Endothelial cell of umbilical vein (primary cell): ENCODE data around the gene LIN7B. TPM values are rescaled to one million over a fixed set of nuclear protein-coding genes. Genes with fewer than 3 reads are reported as not detected.

Experiments
- BruUV-seq: library from RNA; stranded (reverse); fragments of 400-500 nt; replicated peaks from 2 replicates; lab custom pipeline; 2021; lab: Mats Ljungman, UMichigan
- CTCF ChIA-PET: fragments of 300-600, 350-600 bp; sonication (Branson Sonifier 250); formaldehyde crosslinking; loops from one replicate; lab custom pipeline; 2021; ENCODE audit warnings: antibody characterized with exemption, inconsistent platforms; lab: Charles Lee
- POLR2A ChIA-PET: fragments of 300-600, 350-600 bp; sonication (Branson Sonifier 250); formaldehyde crosslinking; loops from one replicate; lab custom pipeline; 2021; ENCODE audit warnings: antibody characterized with exemption, inconsistent platforms; lab: Charles Lee
- DNase-seq: peaks from one replicate; pipeline ENCODE4 v3.0.0-alpha.2; 2011; ENCODE audit warnings: low read depth, low spot score
- FAIRE-seq: peaks from 2 replicates; lab custom pipeline; 2011; peaks lifted over from hg19 to GRCh38; lab: Jason Lieb, UNC
- H2AFZ ChIP-seq: 2 replicates; pipeline ENCODE4 v1.6.0; 2012; ENCODE audit warnings: low read depth, low read length, control low read depth, inconsistent platforms
- H3K27ac ChIP-seq: 2 replicates; pipeline ENCODE4 v1.5.1; 2011; ENCODE audit warnings: low read depth, mild to moderate bottlenecking, control low read depth, low read length, moderate library complexity; ENCODE audit not compliant: insufficient read depth
- H3K27me3 ChIP-seq, 2 experiments: 2 replicates each; pipeline versions ENCODE4 v1.6.0 to v1.6.1; 2011; ENCODE audit warnings: low read length in 2 of 2, mixed read lengths in 1 of 2; ENCODE audit not compliant: control insufficient read depth in 2 of 2, insufficient read depth in 2 of 2
- H3K36me3 ChIP-seq, 2 experiments: 2 replicates in 1 of 2; 3 replicates in 1 of 2; pipeline ENCODE4 v1.5.1; 2011; ENCODE audit warnings: low read length in 2 of 2, mild to moderate bottlenecking in 1 of 2, moderate library complexity in 1 of 2; ENCODE audit not compliant: control insufficient read depth in 2 of 2, insufficient read depth in 2 of 2; ENCODE audit errors: extremely low read depth in 1 of 2
- H3K4me1 ChIP-seq: 3 replicates; pipeline ENCODE4 v1.5.1; 2011; ENCODE audit warnings: mild to moderate bottlenecking, low read length; ENCODE audit not compliant: control insufficient read depth, insufficient read depth; ENCODE audit errors: extremely low read depth
- H3K4me2 ChIP-seq: 2 replicates; pipeline ENCODE4 v1.6.1; 2011; ENCODE audit warnings: low read length, control low read depth, mixed read lengths; ENCODE audit not compliant: insufficient read depth
- H3K4me3 ChIP-seq, 3 experiments: fragments of 200-600 bp in 1 of 3; sonication (generic), shearing (Covaris generic) in 1 of 3; replicated peaks in 1 of 3; 2 replicates each; pipeline ENCODE4 v1.5.1; 2011 to 2016; ENCODE audit warnings: control low read depth in 3 of 3, low read length in 3 of 3, mild to moderate bottlenecking in 2 of 3, inconsistent platforms in 1 of 3, low read depth in 1 of 3, moderate library complexity in 1 of 3; ENCODE audit not compliant: insufficient read depth in 1 of 3
- H3K79me2 ChIP-seq: 2 replicates; pipeline ENCODE4 v1.6.0; 2012; ENCODE audit warnings: low read length, inconsistent platforms; ENCODE audit not compliant: control insufficient read depth, insufficient read depth
- H3K9ac ChIP-seq: replicated peaks from 2 replicates; pipeline ENCODE3; 2011; ENCODE audit warnings: low read length, control low read depth; ENCODE audit not compliant: insufficient read depth; ENCODE audit errors: extremely low read depth
- H3K9me1 ChIP-seq: replicated peaks from 3 replicates; pipeline ENCODE4 v1.6.0; 2011; ENCODE audit warnings: mild to moderate bottlenecking, low read length; ENCODE audit not compliant: control insufficient read depth, insufficient read depth; ENCODE audit errors: extremely low read depth
- H3K9me3 ChIP-seq: replicated peaks from 2 replicates; pipeline ENCODE4 v1.5.1; 2012; ENCODE audit warnings: low read length, inconsistent platforms; ENCODE audit not compliant: control insufficient read depth, insufficient read depth
- H4K20me1 ChIP-seq: replicated peaks from 2 replicates; pipeline ENCODE3; 2011; ENCODE audit warnings: mild to moderate bottlenecking, low read length; ENCODE audit not compliant: control insufficient read depth, insufficient read depth; ENCODE audit errors: extremely low read depth
- CTCF ChIP-seq, 2 donors: IDR thresholded peaks; 1 replicate in 1 of 2; 2 replicates in 1 of 2; pipeline ENCODE4 v1.5.1; 2011; ENCODE audit warnings: low read length in 2 of 2, mild to moderate bottlenecking in 2 of 2, moderate library complexity in 2 of 2, control low read depth in 1 of 2, inconsistent platforms in 1 of 2, low read depth in 1 of 2; ENCODE audit not compliant: insufficient read depth in 1 of 2; ENCODE audit errors: extremely low read depth in 1 of 2
- EZH2 ChIP-seq: IDR thresholded peaks from 2 replicates; pipeline ENCODE4 v1.6.1; 2012; ENCODE audit warnings: borderline replicate concordance, low read depth, mild to moderate bottlenecking, moderate library complexity, low read length, inconsistent platforms; ENCODE audit not compliant: severe bottlenecking
- FOS ChIP-seq: IDR thresholded peaks from 2 replicates; pipeline ENCODE4 v1.6.1; 2011; ENCODE audit warnings: mild to moderate bottlenecking, low read length, moderate library complexity, borderline replicate concordance; ENCODE audit not compliant: insufficient read depth
- GATA2 ChIP-seq: IDR thresholded peaks from 2 replicates; pipeline ENCODE4 v1.7.0; 2011; ENCODE audit warnings: low read depth, mild to moderate bottlenecking, moderate library complexity, mixed read lengths, low read length; ENCODE audit not compliant: insufficient read length, insufficient read depth
- JUN ChIP-seq: IDR thresholded peaks from 2 replicates; pipeline ENCODE4 v1.6.1; 2011; ENCODE audit warnings: borderline replicate concordance, low read depth; ENCODE audit not compliant: insufficient read length, insufficient read depth
- MAX ChIP-seq: IDR thresholded peaks from 2 replicates; pipeline ENCODE4 v1.6.1; 2011; ENCODE audit not compliant: insufficient read depth, insufficient read length
- MYC ChIP-seq: IDR thresholded peaks from one replicate; pipeline ENCODE4 v1.6.1; 2011; ENCODE audit warnings: mild to moderate bottlenecking, low read depth, low read length
- POLR2A ChIP-seq: IDR thresholded peaks from 2 replicates; pipeline ENCODE4 v1.6.1; 2012; ENCODE audit warnings: low read depth, mild to moderate bottlenecking, control low read depth, low read length
- POLR2AphosphoS5 ChIP-seq: IDR thresholded peaks from 2 replicates; pipeline ENCODE4 v1.6.1; 2012; ENCODE audit warnings: low read depth, mild to moderate bottlenecking, control low read depth, low read length, moderate library complexity; ENCODE audit not compliant: insufficient read depth
- dilution Hi-C: fragments of 300-500 bp; cut with MboI; formaldehyde crosslinking; loops from one replicate; pipeline ENCODE4 v1.15.0; 2019; ENCODE audit warnings: low sequenced_read_pairs; ENCODE audit not compliant: extremely low pct_ligation_motif_present
- intact Hi-C: fragments of 100-400 bp; cut with micrococcal nuclease; formaldehyde crosslinking; loops from one replicate; pipeline ENCODE4 v1.10.0; 2022
- polyA plus RNA-seq, 4 experiments: library from polyadenylated mRNA; depleted of rRNA in 3 of 4; stranded (reverse) in 3 of 4; unstranded in 1 of 4; fragments of >200 nt; gene quantifications; 2 replicates each; pipeline versions ENCODE4 v1.2.1 to v1.2.3, GENCODE V29; 2011 to 2012; ENCODE audit warnings: missing spikeins in 1 of 4
- total RNA-seq: library from RNA; stranded (reverse); gene quantifications from 2 replicates; pipeline ENCODE4 v1.2.3, GENCODE V29; 2021

Gene LIN7B
- total and polyA plus RNA-seq, 2 donors (not counting 3 experiments of a cell fraction or from before 2014, with no cell fraction given), result 2.2 to 4.2 TPM

GRCh38 chr19:49110567-49110966 lies 3.6 kb upstream of the LIN7B start:
- H3K9ac ChIP-seq, result no peak overlapping the region
- no peak overlapping the region for H3K27ac ChIP-seq
- dilution Hi-C loops, result no loop called here
- H3K4me2 ChIP-seq, result no peak overlapping the region
- POLR2A ChIA-PET, result no interaction called here
- FAIRE-seq (no peak), DNase-seq (no peak)
- no peaks in the 10 kb centered on the region for H3K27me3 ChIP-seq
- H4K20me1 ChIP-seq, result no peaks in the 10 kb centered on the region
- peaks cover 12 to 30% of the 10 kb centered on the region in 2 experiments for H3K36me3 ChIP-seq
- BruUV-seq, result no TSS peak
- CTCF ChIA-PET, result interaction anchor here (1.2 to 2.0 kb wide), 3 partner anchors 13 to 88 kb away, joined by 3 to 11 read pairs (median 9); no protein-coding TSS in a partner anchor
- no peak overlapping the region for H3K4me3 ChIP-seq
- TF ChIP-seq POLR2A, result no peak
- H3K9me1 ChIP-seq, result no peaks in the 10 kb centered on the region
- no peaks in the 10 kb centered on the region for H3K79me2 ChIP-seq
- peaks cover 6% of the 10 kb centered on the region for H3K4me1 ChIP-seq
- intact Hi-C loops, result no loop called here
- H3K9me3 ChIP-seq, result no peaks in the 10 kb centered on the region
- H2AFZ ChIP-seq, result no peak overlapping the region

GRCh38 chr19:49111218-49111998 lies 2.8 kb upstream of the LIN7B start:
- no peak overlapping the region for H3K4me3 ChIP-seq
- no peak overlapping the region for H3K4me2 ChIP-seq
- ChIA-PET CTCF (interaction anchor here (1.0 to 2.0 kb wide), 4 partner anchors 14 to 97 kb away, joined by 3 to 11 read pairs (median 6); no protein-coding TSS in a partner anchor), POLR2A (no interaction called here)
- no peaks in the 10 kb centered on the region for H4K20me1 ChIP-seq
- H3K4me1 ChIP-seq, result peaks cover 6% of the 10 kb centered on the region
- no peak overlapping the region for H3K27ac ChIP-seq
- DNase-seq, result no peak
- no peak for FAIRE-seq
- no peaks in the 10 kb centered on the region for H3K9me1 ChIP-seq
- dilution Hi-C loops, result no loop called here
- intact Hi-C loops, result no loop called here
- no peak for TF ChIP-seq FOS
- no peak for TF ChIP-seq POLR2AphosphoS5
- TF ChIP-seq MAX, result no peak
- no peak for TF ChIP-seq GATA2
- no peak for TF ChIP-seq POLR2A
- no peak for TF ChIP-seq EZH2
- TF ChIP-seq JUN, result no peak
- TF ChIP-seq MYC, result no peak
- TF ChIP-seq CTCF (IDR thresholded peaks at IDR 0.05; ENCODE audit: extremely low read depth in 1 of 2, insufficient read depth in 1 of 2, low read depth in 1 of 2, low read length in 2 of 2), result no peak
- H3K79me2 ChIP-seq, result no peaks in the 10 kb centered on the region
- peaks cover 12 to 24% of the 10 kb centered on the region in 2 experiments for H3K36me3 ChIP-seq
- no peak overlapping the region for H3K9ac ChIP-seq
- no peaks in the 10 kb centered on the region for H3K27me3 ChIP-seq
- no peaks in the 10 kb centered on the region for H3K9me3 ChIP-seq
- BruUV-seq, result no TSS peak
- H2AFZ ChIP-seq, result no peak overlapping the region
